RWPE1 (cell line): ENCODE results near the gene TTC28.

Experiments used
- CTCF ChIA-PET: fragments of 350-600 bp; sonication (Branson Sonifier 250); formaldehyde crosslinking; extraction: SDS; loops from one replicate; lab custom pipeline; 2021; lab: Yijun Ruan, JAX
- POLR2A ChIA-PET: fragments of 400-600 bp; formaldehyde crosslinking; extraction: SDS; loops from one replicate; lab custom pipeline; 2020; ENCODE audit warnings: antibody characterized with exemption; ENCODE audit not compliant: low non-redundant PET; lab: Yijun Ruan, JAX
- DNase-seq: peaks from one replicate; pipeline ENCODE4 v3.0.0; 2012; ENCODE audit warnings: low spot score
- H3K27ac ChIP-seq: fragments of 450-650 bp; 2 replicates; pipeline ENCODE4 v1.5.1; 2017
- TF ChIP-seq, protein P1 (sequence below): fragments of 450-650 bp; conservative IDR thresholded peaks from 2 replicates; pipeline ENCODE4 v1.5.1; 2017; ENCODE audit warnings: low read depth, mild to moderate bottlenecking

The TTC28 gene

GRCh38 chr22:28015676-28016601, 663.7 kb downstream of the TTC28 start:
- POLR2A ChIA-PET: no interaction called here
- H3K27ac ChIP-seq: no peak overlapping the region
- CTCF ChIA-PET: interaction anchor here (0.6 kb wide), 1 partner anchor 812 kb away, joined by 3 read pairs; no protein-coding TSS in a partner anchor
- TF ChIP-seq, protein P1, sequence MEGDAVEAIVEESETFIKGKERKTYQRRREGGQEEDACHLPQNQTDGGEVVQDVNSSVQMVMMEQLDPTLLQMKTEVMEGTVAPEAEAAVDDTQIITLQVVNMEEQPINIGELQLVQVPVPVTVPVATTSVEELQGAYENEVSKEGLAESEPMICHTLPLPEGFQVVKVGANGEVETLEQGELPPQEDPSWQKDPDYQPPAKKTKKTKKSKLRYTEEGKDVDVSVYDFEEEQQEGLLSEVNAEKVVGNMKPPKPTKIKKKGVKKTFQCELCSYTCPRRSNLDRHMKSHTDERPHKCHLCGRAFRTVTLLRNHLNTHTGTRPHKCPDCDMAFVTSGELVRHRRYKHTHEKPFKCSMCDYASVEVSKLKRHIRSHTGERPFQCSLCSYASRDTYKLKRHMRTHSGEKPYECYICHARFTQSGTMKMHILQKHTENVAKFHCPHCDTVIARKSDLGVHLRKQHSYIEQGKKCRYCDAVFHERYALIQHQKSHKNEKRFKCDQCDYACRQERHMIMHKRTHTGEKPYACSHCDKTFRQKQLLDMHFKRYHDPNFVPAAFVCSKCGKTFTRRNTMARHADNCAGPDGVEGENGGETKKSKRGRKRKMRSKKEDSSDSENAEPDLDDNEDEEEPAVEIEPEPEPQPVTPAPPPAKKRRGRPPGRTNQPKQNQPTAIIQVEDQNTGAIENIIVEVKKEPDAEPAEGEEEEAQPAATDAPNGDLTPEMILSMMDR: no peak
- no peak for DNase-seq

DNA sequence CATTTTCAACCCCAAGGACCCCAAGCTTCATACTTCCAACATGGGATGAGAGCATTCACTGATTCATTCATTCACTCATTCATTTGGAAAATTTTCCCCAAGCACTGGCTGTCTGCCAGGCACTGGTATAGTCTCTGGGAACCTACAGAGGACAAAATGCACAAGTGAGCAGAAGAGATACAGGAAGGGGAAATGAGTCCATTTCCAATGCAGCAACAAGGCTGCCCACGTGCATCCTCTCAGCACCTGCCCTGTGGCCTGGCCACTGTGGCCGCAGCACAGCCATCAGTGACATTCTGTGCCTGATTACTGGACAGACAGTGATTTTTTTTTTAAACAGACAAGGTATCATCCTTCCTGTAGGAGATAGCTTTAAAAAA, 664.6 kb downstream of the TTC28 start:
- TF ChIP-seq, protein P1: no peak
- no peak for DNase-seq
- CTCF ChIA-PET: no interaction called here
- POLR2A ChIA-PET: no interaction called here
- H3K27ac ChIP-seq: no peak overlapping the region

DNA sequence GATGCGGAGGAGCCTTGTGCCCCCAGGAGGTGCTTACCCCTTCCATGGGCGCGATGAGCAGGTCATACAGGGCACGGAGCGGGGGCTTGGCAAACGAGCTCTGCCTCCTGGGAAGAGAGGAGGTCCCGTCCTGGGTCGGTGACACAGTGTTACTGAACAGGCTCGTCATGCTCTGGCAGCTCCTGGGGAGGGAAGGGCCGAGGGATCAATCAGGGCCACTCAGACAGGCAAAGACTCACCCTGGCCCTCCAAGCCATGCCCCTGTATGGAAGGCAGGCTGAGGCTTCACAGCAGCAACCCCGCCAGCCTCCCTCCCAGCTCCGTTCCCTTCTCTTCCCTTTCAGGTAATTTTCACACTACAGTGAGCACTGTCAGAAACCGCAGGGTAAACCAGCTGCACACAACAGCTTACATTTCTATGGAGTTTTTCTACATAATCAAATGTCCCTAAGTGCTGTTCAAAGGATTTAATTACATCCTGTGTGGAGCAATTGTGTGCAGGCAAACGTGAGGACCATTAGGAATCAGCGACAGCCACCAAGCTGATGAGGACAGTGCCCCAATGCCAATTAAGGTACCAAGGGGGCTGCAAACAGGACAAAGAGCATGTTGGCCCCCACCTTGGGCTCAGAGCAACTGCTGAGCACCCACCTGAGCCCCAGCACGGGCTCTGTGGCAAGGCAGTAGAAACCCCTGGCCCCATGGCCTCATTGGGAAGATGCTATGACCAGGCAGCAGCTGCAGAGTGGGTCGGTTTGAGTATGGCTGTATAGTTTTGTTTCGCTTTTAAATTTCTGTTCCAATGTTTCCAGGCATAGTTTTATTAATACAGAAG, 665.2 kb downstream of the TTC28 start:
- CTCF ChIA-PET: interaction anchor here (0.6 to 0.7 kb wide), 2 partner anchors 835 to 1584 kb away, joined by 3 read pairs; no protein-coding TSS in a partner anchor
- H3K27ac ChIP-seq: no peak overlapping the region
- TF ChIP-seq, protein P1: no peak
- POLR2A ChIA-PET: no interaction called here
- no peak for DNase-seq

DNA sequence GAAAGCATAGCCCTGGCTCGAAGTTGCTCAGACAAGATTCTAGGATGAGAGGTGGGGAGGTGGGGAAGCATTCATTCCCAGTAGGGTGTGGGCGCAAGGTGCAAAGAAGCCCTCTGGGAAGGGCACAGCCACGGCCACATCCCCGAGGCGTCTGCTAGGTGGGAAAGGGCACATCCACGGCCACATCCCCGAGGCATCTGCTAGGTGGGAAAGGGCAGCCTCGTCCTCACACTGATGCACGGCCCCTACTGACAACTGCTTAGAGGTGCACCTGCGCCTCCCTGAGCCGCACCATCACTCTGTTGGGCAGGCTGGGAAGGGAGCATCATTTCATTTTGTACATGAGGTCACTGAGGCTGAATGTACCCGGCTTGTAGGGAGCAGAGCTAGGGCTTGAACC, 666.0 kb downstream of the TTC28 start:
- H3K27ac ChIP-seq: no peak overlapping the region
- DNase-seq: no peak
- POLR2A ChIA-PET: no interaction called here
- TF ChIP-seq, protein P1: no peak
- CTCF ChIA-PET: interaction anchor here (0.7 kb wide), 2 partner anchors 476 to 834 kb away, joined by 3 to 4 read pairs; no protein-coding TSS in a partner anchor

DNA sequence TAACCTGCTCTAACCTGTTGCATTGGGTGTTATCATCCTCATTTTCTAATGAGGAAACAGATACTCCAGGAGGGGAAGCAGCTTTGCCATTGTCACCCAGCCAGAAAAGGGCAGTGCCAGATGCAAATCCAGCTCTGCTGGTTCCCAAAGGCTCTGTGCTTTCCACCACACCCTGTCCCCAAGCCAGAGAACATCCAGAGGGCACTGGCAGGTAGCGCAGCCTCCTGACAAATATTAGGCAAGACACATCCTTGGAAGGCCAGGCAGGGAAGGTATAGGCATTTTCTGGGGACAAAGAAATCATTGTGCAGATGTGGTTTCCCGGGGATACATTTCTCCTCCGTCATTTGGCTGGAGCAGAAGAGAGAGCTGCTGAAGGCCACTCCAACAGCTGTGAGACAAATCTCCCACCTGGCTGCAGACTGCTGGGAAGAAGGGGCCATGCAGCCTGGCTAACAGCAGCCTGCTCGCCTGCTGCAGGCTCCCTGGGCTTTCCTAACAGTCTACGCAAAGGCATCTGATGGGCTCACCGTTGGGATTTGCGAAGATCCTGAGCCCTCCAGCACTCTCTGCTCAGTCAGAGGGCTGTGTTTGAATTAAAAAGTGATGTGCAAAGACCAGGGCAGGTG, 666.7 kb downstream of the TTC28 start:
- ChIA-PET POLR2A (no interaction called here), CTCF (interaction anchor here (0.7 kb wide), 1 partner anchor 476 kb away, joined by 4 read pairs; no protein-coding TSS in a partner anchor)
- no peak overlapping the region for H3K27ac ChIP-seq
- DNase-seq: no peak
- TF ChIP-seq, protein P1: no peak
